Measurements from ENCODE around the gene BIN2. TPM values are rescaled to one million over a fixed set of nuclear protein-coding genes. Genes with fewer than 3 reads are reported as not detected.

BIN2 gene
- polyA plus RNA-seq, 3 donors, result 120 to 376 (median 196) TPM

DNA sequence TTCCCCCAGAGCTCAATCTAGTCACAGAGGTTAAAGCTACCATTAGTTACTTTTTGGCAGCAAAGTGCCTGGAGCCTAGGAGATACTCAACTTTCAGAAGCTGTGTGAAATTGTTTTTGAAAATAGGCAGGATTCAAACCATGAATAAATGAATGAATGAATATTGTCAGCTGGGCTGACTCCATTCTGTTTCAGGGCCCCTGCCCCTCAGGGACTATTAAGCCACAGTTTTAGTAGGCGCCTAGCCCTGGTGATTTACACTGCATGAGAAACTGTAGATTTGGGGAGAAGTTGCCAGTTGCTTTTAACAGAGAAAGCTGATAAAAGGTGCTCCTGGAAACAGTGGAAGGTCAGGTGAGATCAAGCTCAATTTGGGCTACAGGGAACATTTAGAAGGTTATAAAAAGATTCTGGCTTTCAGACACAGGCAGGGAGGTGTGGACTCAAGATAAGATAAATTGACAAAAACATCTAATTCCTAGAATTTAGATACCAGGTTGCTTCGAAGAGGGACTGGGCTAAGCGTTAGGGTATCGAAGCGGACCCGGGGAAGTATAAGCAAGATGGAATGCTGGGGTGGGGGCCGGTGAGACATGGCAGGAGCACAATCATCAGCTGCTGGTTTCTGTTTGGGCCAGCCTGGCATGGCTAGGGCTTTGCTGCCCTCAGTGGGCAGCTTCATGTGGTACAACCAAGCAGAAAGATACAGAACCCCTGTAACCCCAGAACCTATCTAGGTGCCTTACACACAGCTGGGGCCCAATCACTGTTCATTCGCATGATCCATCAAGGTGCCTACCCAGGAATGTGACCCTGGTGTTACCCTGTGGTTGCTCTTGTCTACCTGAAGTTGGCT lies 37.4 kb upstream of the BIN2 start:
- TF ChIP-seq CTCF (IDR thresholded peaks at IDR 0.05), result no peak
- H3K4me2 ChIP-seq (replicated peaks; ENCODE audit: extremely low read depth, low read length, poor library complexity, severe bottlenecking), result no peak overlapping the region
- H3K36me3 ChIP-seq (replicated peaks in 1 of 2; ENCODE audit: control insufficient read depth in 1 of 2, insufficient read depth in 2 of 2, low read length in 2 of 2), result peaks cover 41 to 91% of the 10 kb centered on the region in 2 donors
- no peaks in the 10 kb centered on the region for H3K4me1 ChIP-seq (ENCODE audit: control insufficient read depth in 1 of 2, insufficient read depth in 2 of 2, low read length in 2 of 2)
- Mint-ChIP-seq H3K9me3 (no peaks in the 10 kb centered on the region), H3K27ac (peak overlapping the region in 1 of 7 donors; percentile 52), H3K36me3 (peaks cover 87 to 88% of the 10 kb centered on the region in 2 donors), H3K4me1 (peaks cover 2% of the 10 kb centered on the region), H3K27me3 (ENCODE audit: low read depth in 3 of 3) (no peaks in the 10 kb centered on the region), H3K4me3 (no peak overlapping the region)
- no peaks in the 10 kb centered on the region for H3K79me2 ChIP-seq (ENCODE audit: insufficient read depth, low read length)
- DNase-seq, result no peak
- no peak overlapping the region for H3K9ac ChIP-seq (ENCODE audit: insufficient read depth, low read length, poor library complexity, severe bottlenecking)
- no peaks in the 10 kb centered on the region for H3K27me3 ChIP-seq (ENCODE audit: control insufficient read depth in 2 of 2, insufficient read depth in 2 of 2, low read length in 2 of 2)
- intact Hi-C loops (cut with micrococcal nuclease), result no loop called here
- H3K27ac ChIP-seq (ENCODE audit: low read depth in 1 of 2, low read length in 2 of 2), result no peak overlapping the region
- H3K9me3 ChIP-seq (replicated peaks in 1 of 2; ENCODE audit: control insufficient read depth in 1 of 2, insufficient read depth in 1 of 2, low read length in 2 of 2), result no peaks in the 10 kb centered on the region
- 100% methylated on average over 2 of the region's 8 CpGs for WGBS (ENCODE audit: insufficient coverage)
- no peaks in the 10 kb centered on the region for H4K20me1 ChIP-seq (ENCODE audit: insufficient read depth, low read length)
- no peak overlapping the region for H3K4me3 ChIP-seq (replicated peaks in 1 of 3; ENCODE audit: low read depth in 2 of 3, low read length in 3 of 3)
- H2AFZ ChIP-seq (ENCODE audit: insufficient read depth, low read depth, low read length, poor library complexity, severe bottlenecking), result no peak overlapping the region

GRCh38 chr12:51360315-51360714 lies 36.3 kb upstream of the BIN2 start:
- Histone ChIP-seq H3K9me3 (replicated peaks in 1 of 2; ENCODE audit: control insufficient read depth in 1 of 2, insufficient read depth in 1 of 2, low read length in 2 of 2) (no peaks in the 10 kb centered on the region), H3K27ac (ENCODE audit: low read depth in 1 of 2, low read length in 2 of 2) (no peak overlapping the region), H3K9ac (ENCODE audit: insufficient read depth, low read length, poor library complexity, severe bottlenecking) (no peak overlapping the region), H3K4me2 (replicated peaks; ENCODE audit: extremely low read depth, low read length, poor library complexity, severe bottlenecking) (no peak overlapping the region), H3K36me3 (replicated peaks in 1 of 2; ENCODE audit: control insufficient read depth in 1 of 2, insufficient read depth in 2 of 2, low read length in 2 of 2) (peaks cover 45 to 96% of the 10 kb centered on the region in 2 donors), H2AFZ (ENCODE audit: insufficient read depth, low read depth, low read length, poor library complexity, severe bottlenecking) (no peak overlapping the region), H4K20me1 (ENCODE audit: insufficient read depth, low read length) (no peaks in the 10 kb centered on the region), H3K27me3 (ENCODE audit: control insufficient read depth in 2 of 2, insufficient read depth in 2 of 2, low read length in 2 of 2) (no peaks in the 10 kb centered on the region), H3K4me1 (ENCODE audit: control insufficient read depth in 1 of 2, insufficient read depth in 2 of 2, low read length in 2 of 2) (no peaks in the 10 kb centered on the region), H3K79me2 (ENCODE audit: insufficient read depth, low read length) (no peaks in the 10 kb centered on the region), H3K4me3 (replicated peaks in 1 of 3; ENCODE audit: low read depth in 2 of 3, low read length in 3 of 3) (no peak overlapping the region)
- Mint-ChIP-seq H3K4me1 (peaks cover 2% of the 10 kb centered on the region), H3K27ac (no peak overlapping the region), H3K9me3 (no peaks in the 10 kb centered on the region), H3K4me3 (no peak overlapping the region), H3K36me3 (peaks cover 80 to 83% of the 10 kb centered on the region in 2 donors), H3K27me3 (ENCODE audit: low read depth in 3 of 3) (no peaks in the 10 kb centered on the region)
- intact Hi-C loops (cut with micrococcal nuclease), result no loop called here
- WGBS (ENCODE audit: insufficient coverage), result no CpG with 5 or more reads among the region's 2 CpGs
- no peak for DNase-seq
- no peak for TF ChIP-seq CTCF (IDR thresholded peaks at IDR 0.05)

Data from CD14-positive monocyte (primary cell).